HepG2 (cell line): ENCODE data around the gene STH. TPM values are rescaled to one million over a fixed set of nuclear protein-coding genes. Genes with fewer than 3 reads are reported as not detected.

Experiments
- ATAC-seq: fragments of 200-7000 bp; cut with Tn5 transposase; 3 replicates; pipeline ENCODE4 v1.9.1; 2020; ENCODE audit warnings: mild to moderate bottlenecking, moderate library complexity
- BruUV-seq: library from RNA; stranded (reverse); fragments of 400-500 nt; replicated peaks from 2 replicates; lab custom pipeline; 2021; lab: Mats Ljungman, UMichigan
- CTCF ChIA-PET: fragments of 300-600 bp; formaldehyde crosslinking; extraction: SDS; loops from one replicate; lab custom pipeline; 2021; ENCODE audit warnings: low total read pairs, inconsistent platforms, low intra/inter-chr PET ratio; lab: Yijun Ruan, JAX
- POLR2A ChIA-PET: fragments of 350-600 bp; sonication (Branson Sonifier 250); formaldehyde crosslinking; loops from one replicate; lab custom pipeline; 2020; ENCODE audit warnings: antibody characterized with exemption, inconsistent platforms; lab: Yijun Ruan, JAX
- DNase-seq: peaks from one replicate; pipeline ENCODE4 v3.0.0-alpha.2; 2015; ENCODE audit warnings: low spot score
- FAIRE-seq: peaks from 3 replicates; lab custom pipeline; 2011; peaks lifted over from hg19 to GRCh38; lab: Jason Lieb, UNC
- H2AFZ ChIP-seq: one replicate; pipeline ENCODE4 v1.6.1; 2011; ENCODE audit warnings: low read length, inconsistent platforms
- H3K27ac ChIP-seq: fragments of 300-600 bp; 3 replicates; pipeline ENCODE4 v1.8.0; 2011; ENCODE audit warnings: mixed run types, mild to moderate bottlenecking, mixed read lengths, low read length, inconsistent platforms; ENCODE audit not compliant: insufficient read depth; ENCODE audit errors: extremely low read length
- H3K27me3 ChIP-seq, 2 experiments: fragments of 200-600 bp in 1 of 2; 2 replicates in 1 of 2; 3 replicates in 1 of 2; pipeline versions ENCODE4 v1.6.0 to v1.8.0; 2011; ENCODE audit warnings: low read length in 2 of 2, mild to moderate bottlenecking in 2 of 2, moderate library complexity in 2 of 2, inconsistent platforms in 1 of 2; ENCODE audit not compliant: insufficient read depth in 2 of 2, control insufficient read depth in 1 of 2
- H3K36me3 ChIP-seq, 2 experiments: fragments of 200-600 bp in 1 of 2; replicated peaks in 1 of 2; 2 replicates in 1 of 2; 3 replicates in 1 of 2; pipeline versions ENCODE4 v1.5.1 to v1.8.0; 2011; ENCODE audit warnings: low read length in 2 of 2, inconsistent platforms in 1 of 2; ENCODE audit not compliant: insufficient read depth in 2 of 2, control insufficient read depth in 1 of 2
- H3K4me1 ChIP-seq: 2 replicates; pipeline ENCODE4 v1.5.1; 2012; ENCODE audit warnings: low read length, inconsistent platforms; ENCODE audit not compliant: insufficient read depth
- H3K4me2 ChIP-seq: 2 replicates; pipeline ENCODE4 v1.6.0; 2011; ENCODE audit warnings: low read depth, low read length, inconsistent platforms
- H3K4me3 ChIP-seq, 3 experiments: fragments of 200-600 bp in 1 of 3; sonication (generic), shearing (Covaris generic) in 1 of 3; replicated peaks in 1 of 3; 2 replicates each; pipeline ENCODE4 v1.5.1; 2011 to 2016; ENCODE audit warnings: low read length in 3 of 3, inconsistent platforms in 2 of 3, low read depth in 2 of 3, mild to moderate bottlenecking in 2 of 3, control low read depth in 1 of 3, mixed read lengths in 1 of 3; ENCODE audit not compliant: insufficient read depth in 1 of 3
- H3K79me2 ChIP-seq: one replicate; pipeline ENCODE4 v1.6.1; 2011; ENCODE audit warnings: low read length, inconsistent platforms; ENCODE audit not compliant: insufficient read depth
- H3K9ac ChIP-seq: 2 replicates; pipeline ENCODE4 v1.6.0; 2011; ENCODE audit warnings: mild to moderate bottlenecking, low read depth, low read length, inconsistent platforms; ENCODE audit not compliant: insufficient read depth
- H3K9me3 ChIP-seq: 2 replicates; pipeline ENCODE4 v1.5.1; 2012; ENCODE audit warnings: mild to moderate bottlenecking, low read length
- H4K20me1 ChIP-seq: 2 replicates; pipeline ENCODE4 v1.6.0; 2011; ENCODE audit warnings: inconsistent platforms, mild to moderate bottlenecking, low read length, moderate library complexity; ENCODE audit not compliant: insufficient read depth
- AFF4 ChIP-seq: sonication (generic); formaldehyde crosslinking; IDR thresholded peaks from 2 replicates; pipeline ENCODE4 v1.4.0; 2020; ENCODE audit warnings: missing genetic modification reagents
- KDM1A ChIP-seq: IDR thresholded peaks from 2 replicates; pipeline ENCODE4 v1.6.1; 2016; ENCODE audit warnings: missing compliant biosample characterization
- KLF13 ChIP-seq: sonication (generic); formaldehyde crosslinking; IDR thresholded peaks from 2 replicates; pipeline ENCODE4 v1.4.0; 2020; ENCODE audit warnings: mild to moderate bottlenecking, missing genetic modification reagents
- KLF9 ChIP-seq: IDR thresholded peaks from 2 replicates; pipeline ENCODE4 v1.6.1; 2016; ENCODE audit warnings: low read depth
- NR1H2 ChIP-seq: sonication (generic); formaldehyde crosslinking; IDR thresholded peaks from 2 replicates; pipeline ENCODE4 v1.8.1; 2022; ENCODE audit warnings: low read depth, missing genetic modification reagents, borderline replicate concordance
- PHF8 ChIP-seq: sonication (generic); formaldehyde crosslinking; IDR thresholded peaks from 2 replicates; pipeline ENCODE4 v1.5.0; 2020; ENCODE audit warnings: missing genetic modification reagents
- RNF219 ChIP-seq: sonication (generic); formaldehyde crosslinking; IDR thresholded peaks from 2 replicates; pipeline ENCODE4 v1.5.0; 2020; ENCODE audit warnings: mild to moderate bottlenecking, missing genetic modification reagents
- SUZ12 ChIP-seq: fragments of 150-350 bp; IDR thresholded peaks from 2 replicates; pipeline ENCODE4 v1.6.1; 2014; ENCODE audit warnings: low read depth, low read length
- ZFP41 ChIP-seq: sonication (generic); formaldehyde crosslinking; IDR thresholded peaks from 2 replicates; pipeline ENCODE4 v1.4.0; 2020; ENCODE audit warnings: mild to moderate bottlenecking, missing genetic modification reagents, borderline replicate concordance
- ZFP82 ChIP-seq: sonication (generic); formaldehyde crosslinking; IDR thresholded peaks from 2 replicates; pipeline ENCODE4 v1.5.1; 2020; ENCODE audit warnings: mild to moderate bottlenecking, missing genetic modification reagents, borderline replicate concordance
- ZNF10 ChIP-seq: sonication (generic); formaldehyde crosslinking; IDR thresholded peaks from 2 replicates; pipeline ENCODE4 v1.4.0; 2020; ENCODE audit warnings: mild to moderate bottlenecking, low read depth, missing genetic modification reagents, borderline replicate concordance
- ZNF274 ChIP-seq: sonication (generic); formaldehyde crosslinking; IDR thresholded peaks from 2 replicates; pipeline ENCODE4 v1.5.1; 2020; ENCODE audit warnings: mild to moderate bottlenecking, missing genetic modification reagents
- ZNF383 ChIP-seq: sonication (generic); formaldehyde crosslinking; IDR thresholded peaks from 2 replicates; pipeline ENCODE4 v1.4.0; 2020; ENCODE audit warnings: missing genetic modification reagents, mild to moderate bottlenecking, borderline replicate concordance
- ZNF784 ChIP-seq: sonication (generic); formaldehyde crosslinking; IDR thresholded peaks from 2 replicates; pipeline ENCODE4 v1.5.1; 2020; ENCODE audit warnings: missing genetic modification reagents, mild to moderate bottlenecking, borderline replicate concordance
- WGBS: methylation state at CpG from one replicate; pipeline ENCODE4 v1.1.6; 2017; ENCODE audit warnings: low lambda C conversion rate; 5-methylcytosine and 5-hydroxymethylcytosine counted together
- in situ Hi-C: cut with HindIII; loops from 2 replicates; pipeline ENCODE4 v1.10.0; 2017; ENCODE audit warnings: low pct_unique_long_range_greater_than_20kb; ENCODE audit not compliant: extremely low pct_ligation_motif_present
- intact Hi-C: fragments of 100-400 bp; cut with micrococcal nuclease; formaldehyde crosslinking; loops from one replicate; pipeline ENCODE4 v1.10.0; 2022; ENCODE audit not compliant: unreplicated experiment
- polyA plus RNA-seq, 8 experiments: library from polyadenylated mRNA; depleted of rRNA in 3 of 8; stranded (reverse) in 7 of 8; unstranded in 1 of 8; fragments of >200 nt; fragmentation: Illumina TruSeq in 4 of 8; extraction: Trizol in 4 of 8; gene quantifications; 2 replicates each; pipeline versions ENCODE4 v1.2.1 to v1.2.3, GENCODE V29; 2011 to 2016; ENCODE audit warnings: low read depth in 4 of 8, missing spikeins in 1 of 8, mixed read lengths in 1 of 8; ENCODE audit not compliant: insufficient read depth in 1 of 8
- total RNA-seq, 5 experiments: library from RNA; depleted of rRNA; stranded (reverse); fragments of >200 nt; fragmentation: Illumina TruSeq; extraction: Trizol; gene quantifications; 2 replicates each; pipeline ENCODE4 v1.2.3, GENCODE V29; 2016; ENCODE audit warnings: low read depth in 1 of 5
- TF ChIP-seq, protein P1 (sequence below): sonication (generic); formaldehyde crosslinking; IDR thresholded peaks from 2 replicates; pipeline ENCODE4 v1.5.0; 2020; ENCODE audit warnings: missing genetic modification reagents
- TF ChIP-seq, protein P2 (sequence below): IDR thresholded peaks from 2 replicates; pipeline ENCODE4 v1.6.1; 2016; ENCODE audit warnings: missing genetic modification reagents, missing compliant biosample characterization

Gene STH
- total and polyA plus RNA-seq, 2 of the 13 experiments (the other 11 are each of a cell fraction or from before 2014, with no cell fraction given) = not detected

DNA sequence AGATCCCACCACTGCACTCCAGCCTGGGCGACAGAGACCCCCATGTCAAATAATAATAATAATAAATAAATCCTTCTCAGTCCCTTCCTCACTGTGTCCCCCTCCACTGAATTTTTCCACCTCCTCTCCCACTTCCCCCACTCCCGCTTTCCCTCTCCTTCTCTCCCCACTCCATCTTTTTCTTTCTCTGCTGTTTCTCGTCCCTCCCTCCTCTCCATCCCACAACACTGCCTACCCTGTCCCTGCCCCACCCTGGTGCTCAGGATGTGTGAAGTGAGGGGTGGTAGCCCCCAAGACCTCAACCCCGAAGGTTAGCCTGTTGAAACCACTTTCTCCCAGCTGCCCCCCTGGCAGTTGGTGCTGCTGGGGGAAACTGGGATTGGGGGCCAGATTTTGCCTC is 34.4 kb upstream of the STH start (continued):
- TF ChIP-seq, protein P1, sequence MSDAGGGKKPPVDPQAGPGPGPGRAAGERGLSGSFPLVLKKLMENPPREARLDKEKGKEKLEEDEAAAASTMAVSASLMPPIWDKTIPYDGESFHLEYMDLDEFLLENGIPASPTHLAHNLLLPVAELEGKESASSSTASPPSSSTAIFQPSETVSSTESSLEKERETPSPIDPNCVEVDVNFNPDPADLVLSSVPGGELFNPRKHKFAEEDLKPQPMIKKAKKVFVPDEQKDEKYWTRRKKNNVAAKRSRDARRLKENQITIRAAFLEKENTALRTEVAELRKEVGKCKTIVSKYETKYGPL = no peak

- intact Hi-C loops (no loop called here), in situ Hi-C loops (no loop called here)
- ChIA-PET CTCF (no interaction called here), POLR2A (no interaction called here)
- Histone ChIP-seq H3K4me3 (no peak overlapping the region), H3K9me3 (no peaks in the 10 kb centered on the region), H3K79me2 (no peaks in the 10 kb centered on the region), H2AFZ (no peak overlapping the region), H3K36me3 (no peaks in the 10 kb centered on the region), H3K9ac (no peak overlapping the region), H4K20me1 (no peaks in the 10 kb centered on the region), H3K27ac (no peak overlapping the region), H3K27me3 (no peaks in the 10 kb centered on the region), H3K4me2 (no peak overlapping the region), H3K4me1 (no peaks in the 10 kb centered on the region)
- no peak for DNase-seq
- ATAC-seq = no peak
- 90% methylated on average over 4 of the region's 4 CpGs for WGBS
- BruUV-seq = no TSS peak
- FAIRE-seq = no peak
- no peak for TF ChIP-seq RNF219
- no peak for TF ChIP-seq ZNF274 (CRISPR knock-in tag)
- TF ChIP-seq KLF13 = no peak
- no peak for TF ChIP-seq ZNF383
- no peak for TF ChIP-seq AFF4 (CRISPR knock-in tag)
- no peak for TF ChIP-seq ZFP41 (CRISPR knock-in tag)
- no peak for TF ChIP-seq NR1H2 (CRISPR knock-in tag)
- TF ChIP-seq KDM1A (CRISPR knock-in tag) = no peak
- no peak for TF ChIP-seq KLF9 (CRISPR knock-in tag)
- TF ChIP-seq ZFP82 (CRISPR knock-in tag) = no peak
- no peak for TF ChIP-seq ZNF10 (CRISPR knock-in tag)
- TF ChIP-seq, protein P2, sequence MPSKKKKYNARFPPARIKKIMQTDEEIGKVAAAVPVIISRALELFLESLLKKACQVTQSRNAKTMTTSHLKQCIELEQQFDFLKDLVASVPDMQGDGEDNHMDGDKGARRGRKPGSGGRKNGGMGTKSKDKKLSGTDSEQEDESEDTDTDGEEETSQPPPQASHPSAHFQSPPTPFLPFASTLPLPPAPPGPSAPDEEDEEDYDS (CRISPR knock-in tag) = no peak
- TF ChIP-seq SUZ12 = no peak
- TF ChIP-seq PHF8 (CRISPR knock-in tag) = no peak
- no peak for TF ChIP-seq ZNF784 (CRISPR knock-in tag)
These were observed 33.2 kb upstream of the STH start for GRCh38 chr17:45965812-45966211.
